Mesenchymal stem cell (in vitro differentiated cells and primary cell): ENCODE results near the gene GPRIN3.

ENCODE experiments used
- DNase-seq: peaks from one replicate; pipeline ENCODE4 v3.0.0-alpha.2; 2013
- H2AFZ ChIP-seq: one replicate; pipeline ENCODE4 v1.6.1; 2013; ENCODE audit warnings: low read depth, mild to moderate bottlenecking, control low read depth, inconsistent platforms, low read length, moderate library complexity
- H2AK5ac ChIP-seq: 2 replicates; pipeline ENCODE4 v1.6.1; 2013; ENCODE audit warnings: low read length, moderate library complexity, mild to moderate bottlenecking, inconsistent platforms; ENCODE audit not compliant: severe bottlenecking
- H2BK120ac ChIP-seq: one replicate; pipeline ENCODE4 v1.6.1; 2013; ENCODE audit warnings: low read depth, mild to moderate bottlenecking, inconsistent platforms, low read length, moderate library complexity
- H2BK12ac ChIP-seq, 2 experiments: one replicate each; pipeline ENCODE4 v1.6.1; 2013; ENCODE audit warnings: inconsistent platforms in 2 of 2, low read length in 2 of 2, mild to moderate bottlenecking in 2 of 2, moderate library complexity in 2 of 2, control low read depth in 1 of 2
- H2BK15ac ChIP-seq: one replicate; pipeline ENCODE4 v1.6.1; 2013; ENCODE audit warnings: mild to moderate bottlenecking, low read depth, inconsistent platforms; ENCODE audit not compliant: poor library complexity, severe bottlenecking
- H2BK5ac ChIP-seq: 2 replicates; pipeline ENCODE4 v1.6.1; 2013; ENCODE audit warnings: low read depth, mild to moderate bottlenecking, low read length, control low read depth, inconsistent platforms; ENCODE audit not compliant: poor library complexity, severe bottlenecking
- H3K14ac ChIP-seq, 2 experiments: one replicate each; pipeline ENCODE4 v1.6.1; 2013; ENCODE audit warnings: inconsistent platforms in 2 of 2, low read length in 2 of 2, control low read depth in 1 of 2, mild to moderate bottlenecking in 1 of 2, moderate library complexity in 1 of 2
- H3K18ac ChIP-seq, 2 experiments: one replicate each; pipeline ENCODE4 v1.6.1; 2013; ENCODE audit warnings: inconsistent platforms in 2 of 2, low read length in 2 of 2, control low read depth in 1 of 2, low read depth in 1 of 2, mild to moderate bottlenecking in 1 of 2
- H3K23ac ChIP-seq, 2 experiments: one replicate each; pipeline ENCODE4 v1.6.1; 2013; ENCODE audit warnings: inconsistent platforms in 2 of 2, low read length in 2 of 2, mild to moderate bottlenecking in 2 of 2, moderate library complexity in 2 of 2, control low read depth in 1 of 2
- H3K27ac ChIP-seq: 2 replicates; pipeline ENCODE4 v1.5.1; 2013; ENCODE audit warnings: mild to moderate bottlenecking, moderate library complexity, low read length, control low read depth, inconsistent platforms; ENCODE audit not compliant: poor library complexity, severe bottlenecking
- H3K27me3 ChIP-seq, 2 experiments: 2 replicates each; pipeline versions ENCODE4 v1.6.1 to v1.7.0; 2013; ENCODE audit warnings: low read length in 2 of 2, mild to moderate bottlenecking in 2 of 2, moderate library complexity in 2 of 2, control low read depth in 1 of 2, inconsistent platforms in 1 of 2; ENCODE audit not compliant: control insufficient read depth in 1 of 2, insufficient read depth in 1 of 2
- H3K36me3 ChIP-seq, 2 experiments: 2 replicates each; pipeline versions ENCODE4 v1.6.1 to v1.7.0; 2013; ENCODE audit warnings: low read length in 2 of 2, control low read depth in 1 of 2, inconsistent platforms in 1 of 2, low read depth in 1 of 2, mild to moderate bottlenecking in 1 of 2; ENCODE audit not compliant: insufficient read depth in 2 of 2, control insufficient read depth in 1 of 2
- H3K4ac ChIP-seq, 2 experiments: one replicate each; pipeline ENCODE4 v1.6.1; 2013; ENCODE audit warnings: inconsistent platforms in 2 of 2, low read length in 2 of 2, mild to moderate bottlenecking in 2 of 2, moderate library complexity in 2 of 2, control low read depth in 1 of 2, low read depth in 1 of 2
- H3K4me1 ChIP-seq: 2 replicates; pipeline ENCODE4 v1.6.1; 2013; ENCODE audit warnings: low read depth, low read length, control low read depth; ENCODE audit not compliant: control insufficient read depth, insufficient read depth
- H3K4me2 ChIP-seq: 2 replicates; pipeline ENCODE4 v1.6.1; 2013; ENCODE audit warnings: low read length, mild to moderate bottlenecking, inconsistent platforms; ENCODE audit not compliant: poor library complexity, severe bottlenecking
- H3K4me3 ChIP-seq, 2 experiments: 2 replicates each; pipeline versions ENCODE4 v1.5.1 to v1.7.0; 2013; ENCODE audit warnings: low read length in 2 of 2, mild to moderate bottlenecking in 2 of 2, control low read depth in 1 of 2, low read depth in 1 of 2; ENCODE audit not compliant: insufficient read depth in 1 of 2
- H3K79me1 ChIP-seq: replicated peaks from 2 replicates; pipeline ENCODE4 v1.6.1; 2013; ENCODE audit warnings: mild to moderate bottlenecking, control low read depth, low read length, inconsistent platforms; ENCODE audit not compliant: poor library complexity, severe bottlenecking
- H3K9ac ChIP-seq: 2 replicates; pipeline ENCODE4 v1.7.0; 2013; ENCODE audit warnings: mild to moderate bottlenecking, low read length, moderate library complexity
- H3K9me3 ChIP-seq: 2 replicates; pipeline ENCODE4 v1.7.0; 2013; ENCODE audit warnings: mild to moderate bottlenecking, low read length; ENCODE audit not compliant: control insufficient read depth
- H4K8ac ChIP-seq: one replicate; pipeline ENCODE4 v1.6.1; 2013; ENCODE audit warnings: inconsistent platforms, mild to moderate bottlenecking, low read length, moderate library complexity
- H4K91ac ChIP-seq: one replicate; pipeline ENCODE4 v1.6.1; 2013; ENCODE audit warnings: mild to moderate bottlenecking, low read length, inconsistent platforms
- whole genome bisulfite sequencing: methylation state at CpG from one replicate; pipeline ENCODE4 v1.1.7; 2013; ENCODE audit warnings: mixed read lengths; 5-methylcytosine and 5-hydroxymethylcytosine counted together

The GPRIN3 gene

DNA sequence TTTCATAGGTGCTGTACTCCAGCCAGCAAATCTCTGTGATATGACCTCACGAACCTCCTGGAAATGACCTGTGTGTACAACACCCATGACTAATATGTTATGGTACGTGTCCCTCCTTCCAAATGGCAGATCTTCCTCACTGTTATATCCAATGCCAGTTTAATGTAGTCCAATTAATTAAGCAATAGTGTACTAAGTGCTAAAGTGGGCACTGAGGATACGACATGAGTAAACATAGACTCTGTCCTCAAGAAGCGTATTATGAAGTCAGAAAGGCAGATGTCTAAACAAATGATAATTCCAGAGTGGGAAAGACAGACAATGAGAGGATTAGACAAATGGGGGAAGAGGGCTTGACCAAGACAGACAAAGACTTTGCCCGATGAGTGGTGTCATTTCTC lies 33.9 kb downstream of the GPRIN3 start:
- Histone ChIP-seq H3K18ac (no peak overlapping the region), H2BK120ac (no peak overlapping the region), H3K4me2 (no peak overlapping the region), H3K27me3 (peaks cover 0 to 4% of the 10 kb centered on the region in 2 experiments), H4K8ac (no peak overlapping the region), H3K79me1 (no peaks in the 10 kb centered on the region), H2AK5ac (no peak overlapping the region), H2AFZ (no peak overlapping the region), H3K9ac (no peak overlapping the region), H3K23ac (no peak overlapping the region), H3K4ac (no peak overlapping the region), H3K9me3 (no peaks in the 10 kb centered on the region), H3K27ac (no peak overlapping the region), H2BK12ac (no peak overlapping the region), H3K14ac (no peak overlapping the region), H3K4me3 (no peak overlapping the region), H4K91ac (no peak overlapping the region), H3K36me3 (no peaks in the 10 kb centered on the region), H2BK15ac (no peak overlapping the region), H3K4me1 (no peaks in the 10 kb centered on the region), H2BK5ac (no peak overlapping the region)
- no peak for DNase-seq
- WGBS = 92% methylated on average over 5 of the region's 5 CpGs

DNA sequence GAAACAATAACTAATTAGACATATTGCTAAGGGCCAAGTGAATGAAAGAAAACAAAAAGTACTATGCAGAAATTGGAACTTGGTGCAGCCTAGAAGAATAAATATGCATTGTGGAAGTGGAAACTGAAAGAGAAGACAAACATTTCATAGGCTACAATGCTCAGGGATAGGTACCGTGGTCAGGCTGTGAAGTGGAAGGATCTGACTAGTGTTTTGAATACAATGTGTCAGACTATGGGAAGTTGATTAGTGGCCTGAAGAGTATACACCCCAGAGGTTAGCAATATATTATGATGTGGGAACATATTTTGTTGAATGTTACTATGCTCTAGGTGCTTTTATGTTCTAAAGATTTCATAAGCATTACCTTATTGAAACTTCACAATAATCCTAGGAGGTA lies 36.8 kb downstream of the GPRIN3 start:
- Histone ChIP-seq H3K4me2 (no peak overlapping the region), H4K8ac (no peak overlapping the region), H2BK120ac (no peak overlapping the region), H2BK15ac (no peak overlapping the region), H3K36me3 (no peaks in the 10 kb centered on the region), H3K4me1 (no peaks in the 10 kb centered on the region), H2AFZ (no peak overlapping the region), H4K91ac (no peak overlapping the region), H2AK5ac (no peak overlapping the region), H3K4me3 (no peak overlapping the region), H3K18ac (no peak overlapping the region), H3K9ac (no peak overlapping the region), H3K4ac (no peak overlapping the region), H3K14ac (no peak overlapping the region), H2BK5ac (no peak overlapping the region), H2BK12ac (no peak overlapping the region), H3K27me3 (peaks cover 0 to 4% of the 10 kb centered on the region in 2 experiments), H3K23ac (no peak overlapping the region), H3K9me3 (no peaks in the 10 kb centered on the region), H3K27ac (no peak overlapping the region), H3K79me1 (no peaks in the 10 kb centered on the region)
- 94% methylated on average over 1 of the region's 1 CpG for WGBS
- no peak for DNase-seq

DNA sequence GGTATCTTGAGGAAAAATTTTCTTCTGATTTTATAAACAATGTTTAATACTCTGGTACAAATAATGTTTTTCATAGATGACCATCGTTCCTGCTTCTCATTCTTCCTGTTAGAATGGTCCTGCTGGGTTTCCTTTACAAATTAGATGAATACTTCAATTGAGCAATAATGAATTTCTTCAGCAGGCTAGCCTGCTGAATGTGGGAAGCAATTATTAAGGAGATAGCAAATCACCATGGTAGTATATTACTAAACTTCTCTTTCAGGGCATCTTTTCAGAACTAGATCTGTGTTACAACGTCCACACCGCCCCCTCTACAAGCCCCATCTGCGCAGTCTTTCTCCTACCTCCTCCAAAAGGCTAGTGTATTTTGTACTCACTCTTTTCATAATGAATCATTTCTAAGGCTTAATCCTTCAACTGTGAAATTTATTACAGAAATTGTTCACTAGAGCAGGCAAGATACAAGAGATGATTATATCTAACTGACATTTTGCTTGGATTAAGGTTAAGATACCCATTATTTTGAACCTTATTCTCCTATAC lies 38.4 kb downstream of the GPRIN3 start:
- H3K27ac ChIP-seq = no peak overlapping the region
- H4K91ac ChIP-seq = no peak overlapping the region
- no peaks in the 10 kb centered on the region for H3K4me1 ChIP-seq
- no peak overlapping the region for H3K14ac ChIP-seq
- no peak overlapping the region for H2AK5ac ChIP-seq
- no peak overlapping the region for H3K4me2 ChIP-seq
- H3K9me3 ChIP-seq = no peaks in the 10 kb centered on the region
- no peaks in the 10 kb centered on the region for H3K36me3 ChIP-seq
- H3K79me1 ChIP-seq = no peaks in the 10 kb centered on the region
- no peak for DNase-seq
- no peak overlapping the region for H3K4me3 ChIP-seq
- H2AFZ ChIP-seq = no peak overlapping the region
- no peak overlapping the region for H3K18ac ChIP-seq
- H2BK12ac ChIP-seq = no peak overlapping the region
- H3K9ac ChIP-seq = no peak overlapping the region
- H3K4ac ChIP-seq = no peak overlapping the region
- no peak overlapping the region for H2BK120ac ChIP-seq
- no peak overlapping the region for H2BK15ac ChIP-seq
- H3K23ac ChIP-seq = no peak overlapping the region
- H2BK5ac ChIP-seq = no peak overlapping the region
- 93% methylated on average over 4 of the region's 4 CpGs for WGBS
- peaks cover 0 to 4% of the 10 kb centered on the region in 2 experiments for H3K27me3 ChIP-seq
- no peak overlapping the region for H4K8ac ChIP-seq

DNA sequence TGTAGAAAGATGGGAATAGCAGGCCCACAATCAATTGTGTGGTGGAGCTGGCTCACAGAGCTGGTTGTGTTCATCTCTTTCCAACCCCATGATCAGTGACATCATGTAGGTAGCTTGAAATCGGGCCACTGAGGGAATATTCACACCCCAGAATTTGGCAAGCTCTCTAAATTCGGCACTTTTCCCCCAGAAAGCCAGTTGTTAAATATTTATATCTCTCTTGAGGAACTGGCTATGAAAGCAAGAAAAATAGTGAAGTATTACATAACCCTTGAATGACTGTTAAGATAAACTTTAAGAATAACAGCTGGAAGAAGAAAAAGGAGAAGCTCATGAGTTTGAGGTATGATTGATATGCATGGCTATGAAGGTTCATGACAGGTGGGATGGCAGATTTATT lies 38.9 kb downstream of the GPRIN3 start:
- no peak overlapping the region for H3K14ac ChIP-seq
- no CpG with 5 or more reads among the region's 2 CpGs for WGBS
- no peak overlapping the region for H3K4ac ChIP-seq
- no peaks in the 10 kb centered on the region for H3K36me3 ChIP-seq
- H3K18ac ChIP-seq = no peak overlapping the region
- H2AFZ ChIP-seq = no peak overlapping the region
- H3K23ac ChIP-seq = no peak overlapping the region
- no peaks in the 10 kb centered on the region for H3K4me1 ChIP-seq
- H3K27me3 ChIP-seq = peaks cover 0 to 4% of the 10 kb centered on the region in 2 experiments
- H3K9me3 ChIP-seq = no peaks in the 10 kb centered on the region
- H4K8ac ChIP-seq = no peak overlapping the region
- H4K91ac ChIP-seq = no peak overlapping the region
- no peak overlapping the region for H2BK120ac ChIP-seq
- no peak overlapping the region for H3K4me2 ChIP-seq
- H3K9ac ChIP-seq = no peak overlapping the region
- H2BK12ac ChIP-seq = no peak overlapping the region
- DNase-seq = no peak
- no peak overlapping the region for H2BK15ac ChIP-seq
- no peak overlapping the region for H2BK5ac ChIP-seq
- no peak overlapping the region for H2AK5ac ChIP-seq
- no peaks in the 10 kb centered on the region for H3K79me1 ChIP-seq
- H3K4me3 ChIP-seq = no peak overlapping the region
- H3K27ac ChIP-seq = no peak overlapping the region
